DMS 273 treated with DMSO at 0.1 percent for 48 hours (cell line): Measurements from ENCODE around the gene MSI2.

Experiments
- DNase-seq: peaks from one replicate; lab custom pipeline; 2025; lab: John Stamatoyannopoulos, UW

MSI2 gene

DNA sequence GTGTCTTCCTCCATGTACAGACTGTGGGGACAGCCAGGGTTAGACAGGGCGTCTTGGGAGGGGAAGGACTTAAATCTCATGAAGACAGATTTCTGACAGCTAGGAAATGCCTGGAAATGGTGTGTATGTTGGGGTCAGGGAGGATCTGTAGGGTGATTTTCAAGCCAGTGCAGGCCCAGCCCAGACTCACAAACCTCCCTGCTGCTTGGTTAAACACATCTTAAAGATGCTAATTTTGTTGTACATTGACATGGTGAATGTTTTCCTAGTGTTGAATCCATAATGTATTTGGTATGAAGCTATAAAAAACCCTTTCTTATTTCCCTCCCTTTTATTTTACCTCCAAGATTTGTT is 250.4 kb downstream of the MSI2 start:
- no peak for DNase-seq

DNA sequence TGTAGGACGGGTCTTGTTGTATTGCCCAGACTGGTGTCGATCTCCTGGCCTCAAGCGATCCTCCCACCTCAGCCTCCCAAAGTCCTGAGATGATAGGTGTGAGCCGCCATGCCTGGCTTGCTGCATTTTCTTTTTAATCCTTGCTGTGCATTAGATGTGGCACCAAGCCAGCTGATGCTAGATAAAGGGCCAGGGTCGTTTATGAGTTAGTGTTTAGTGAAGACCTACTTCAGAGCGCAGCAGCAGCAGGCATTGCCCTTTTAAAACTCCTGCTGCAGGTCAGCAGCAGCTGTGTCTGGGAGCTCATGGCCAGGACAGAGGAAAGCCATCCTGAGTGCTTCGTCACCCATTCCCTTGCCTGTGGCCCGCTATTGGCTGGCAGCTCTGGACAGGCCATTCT is 251.5 kb downstream of the MSI2 start:
- no peak for DNase-seq

DNA sequence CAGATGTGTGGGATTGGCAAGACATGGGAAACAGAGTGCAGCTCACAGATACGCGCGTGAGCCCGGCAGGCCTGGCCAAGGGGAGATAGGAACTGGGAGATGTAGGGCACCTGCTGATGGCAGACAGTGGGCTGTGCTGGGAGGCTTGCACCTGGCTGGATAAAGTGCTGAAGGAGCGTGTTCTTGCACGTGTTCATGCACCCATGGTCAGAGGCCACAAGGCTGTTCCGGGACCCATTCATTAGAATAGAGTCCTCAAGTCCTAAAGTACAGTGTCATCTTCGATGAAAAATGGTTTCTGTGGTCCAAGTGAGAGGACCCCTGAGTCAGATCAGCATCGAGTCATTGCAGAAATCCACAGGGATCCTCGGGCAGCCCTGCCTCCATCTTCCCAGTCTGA is 252.3 kb downstream of the MSI2 start:
- DNase-seq, result no peak

DNA sequence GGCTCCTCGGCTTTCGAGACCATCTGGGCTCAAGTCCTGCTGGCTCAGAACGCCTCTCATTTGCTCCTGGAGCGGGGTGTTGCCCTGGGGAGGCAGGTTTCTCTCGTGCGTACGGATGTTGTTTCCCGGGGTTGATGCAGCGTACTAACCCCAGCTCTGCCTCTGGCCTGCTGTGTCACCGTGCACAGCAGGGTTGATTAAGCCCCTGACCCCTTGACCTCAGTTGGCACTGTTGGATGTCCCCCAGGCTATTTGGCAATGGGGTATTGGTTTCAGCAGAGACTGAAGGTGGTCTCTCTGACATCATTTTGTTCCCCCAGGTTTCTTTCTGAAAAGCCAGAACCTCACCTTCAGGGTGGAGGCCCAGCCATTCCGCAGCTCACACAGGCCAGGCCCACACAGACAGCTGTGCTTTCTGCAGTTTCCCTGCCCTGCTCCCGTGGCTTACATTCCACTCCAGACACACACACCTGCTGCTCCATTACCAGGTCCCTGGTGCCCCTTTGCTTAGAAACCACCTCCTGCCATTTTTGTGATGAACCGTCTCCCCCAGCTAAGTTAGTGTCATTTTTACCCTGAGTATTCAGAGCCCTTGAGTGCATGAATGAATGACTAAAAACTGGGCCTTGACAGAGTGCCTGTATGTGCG is 255.3 kb downstream of the MSI2 start:
- DNase-seq, result no peak

DNA sequence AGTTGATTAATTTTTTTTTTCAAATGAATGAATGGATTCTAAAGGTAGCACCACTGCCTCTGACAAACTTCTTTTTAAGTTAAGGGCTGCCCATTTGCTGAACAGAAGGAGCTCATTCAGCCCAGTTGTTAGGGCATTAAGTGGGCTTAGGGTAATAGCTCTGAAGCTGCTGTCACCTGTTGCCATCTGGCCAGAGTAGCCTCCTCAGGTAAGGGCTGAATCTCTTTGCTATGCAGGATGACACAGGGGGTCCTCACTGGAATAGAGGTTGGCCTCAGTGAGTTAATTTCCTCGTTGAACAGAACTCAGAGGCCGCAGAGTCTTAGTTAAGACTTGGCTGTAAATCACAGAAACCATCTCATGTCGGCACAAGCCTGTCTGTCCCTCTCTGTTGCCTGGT is 255.9 kb downstream of the MSI2 start:
- DNase-seq, result peak; percentile 52

DNA sequence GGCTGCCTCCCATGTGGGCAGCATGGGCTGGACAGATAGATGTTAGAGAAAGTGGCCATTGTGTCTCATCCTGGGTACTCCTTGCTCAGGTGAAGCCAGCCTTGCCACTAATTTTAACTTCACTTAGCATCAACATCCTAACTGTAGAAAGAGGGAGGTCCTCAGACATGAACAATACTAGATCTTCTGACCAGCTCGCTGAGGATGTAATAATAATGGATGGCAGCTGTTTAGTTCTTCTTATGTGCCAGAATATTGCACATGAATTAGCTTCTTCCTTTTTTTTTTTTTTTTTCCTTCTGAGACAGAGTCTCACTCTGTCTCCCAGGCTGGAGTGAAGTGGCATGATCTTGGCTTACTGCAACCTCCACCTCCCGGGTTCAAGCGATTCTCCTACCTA is 256.4 kb downstream of the MSI2 start:
- no peak for DNase-seq

DNA sequence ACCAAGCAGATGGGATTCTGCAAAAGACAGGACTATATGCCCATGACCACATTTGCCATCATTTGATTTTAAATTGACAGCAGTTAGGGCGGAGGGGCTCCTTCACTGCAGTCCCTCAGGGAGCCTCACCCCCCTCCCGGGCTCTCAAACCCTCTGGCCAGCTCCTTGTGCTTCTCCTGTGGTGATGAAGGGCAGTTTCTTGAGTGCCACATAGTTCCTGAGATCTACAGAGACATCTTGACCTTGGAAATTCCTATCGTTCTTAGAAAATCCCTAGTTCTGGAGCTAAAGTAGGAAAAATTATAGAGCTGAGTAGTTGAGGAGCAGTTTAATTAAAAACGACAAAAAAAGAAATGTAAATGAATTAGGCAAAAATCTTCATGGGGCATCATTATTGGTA is 257.2 kb downstream of the MSI2 start:
- no peak for DNase-seq

DNA sequence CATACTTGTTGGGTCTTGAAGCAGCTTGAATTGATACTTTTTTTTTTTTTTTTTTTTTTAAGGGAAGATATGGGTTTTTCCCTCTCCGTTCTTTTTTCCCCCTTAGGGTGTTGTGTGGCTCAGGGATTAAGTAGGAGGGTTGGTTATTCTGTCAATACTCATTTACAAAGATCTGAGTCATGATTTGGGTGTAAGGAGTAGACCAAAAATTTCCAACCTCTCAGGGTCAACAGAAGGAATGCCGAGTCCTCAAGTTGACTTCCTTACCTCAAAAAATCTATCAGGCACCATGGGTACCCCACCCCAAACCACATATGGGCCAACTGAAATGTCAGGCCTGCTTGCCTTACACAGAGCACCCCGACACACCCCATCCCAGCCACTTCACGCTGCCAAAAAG is 258.3 kb downstream of the MSI2 start:
- DNase-seq, result no peak

DNA sequence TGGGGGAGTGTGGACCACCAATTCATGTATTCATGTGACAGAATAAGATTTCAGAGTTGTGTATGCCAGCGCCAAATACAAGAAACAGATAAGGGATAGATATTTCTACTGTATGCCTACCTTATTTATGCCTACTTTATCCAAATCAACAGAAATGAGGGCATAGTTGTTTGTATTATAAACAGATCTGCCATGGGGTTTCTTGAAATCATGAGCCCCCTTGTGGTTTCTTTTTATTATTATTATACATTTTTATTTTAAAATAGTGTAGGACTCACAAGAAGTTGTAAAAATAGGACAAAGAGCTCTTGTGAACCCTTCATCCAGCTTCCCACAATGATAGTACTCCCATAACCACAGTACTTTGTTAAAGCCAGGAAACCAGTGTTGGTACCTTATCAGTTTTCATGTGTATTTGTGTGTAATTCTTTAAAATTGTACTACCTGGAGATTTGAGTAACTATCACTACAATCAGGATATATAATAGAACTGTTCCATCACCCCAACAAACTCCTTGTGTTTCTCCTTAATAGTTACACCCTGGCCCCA is 259.4 kb downstream of the MSI2 start:
- no peak for DNase-seq

DNA sequence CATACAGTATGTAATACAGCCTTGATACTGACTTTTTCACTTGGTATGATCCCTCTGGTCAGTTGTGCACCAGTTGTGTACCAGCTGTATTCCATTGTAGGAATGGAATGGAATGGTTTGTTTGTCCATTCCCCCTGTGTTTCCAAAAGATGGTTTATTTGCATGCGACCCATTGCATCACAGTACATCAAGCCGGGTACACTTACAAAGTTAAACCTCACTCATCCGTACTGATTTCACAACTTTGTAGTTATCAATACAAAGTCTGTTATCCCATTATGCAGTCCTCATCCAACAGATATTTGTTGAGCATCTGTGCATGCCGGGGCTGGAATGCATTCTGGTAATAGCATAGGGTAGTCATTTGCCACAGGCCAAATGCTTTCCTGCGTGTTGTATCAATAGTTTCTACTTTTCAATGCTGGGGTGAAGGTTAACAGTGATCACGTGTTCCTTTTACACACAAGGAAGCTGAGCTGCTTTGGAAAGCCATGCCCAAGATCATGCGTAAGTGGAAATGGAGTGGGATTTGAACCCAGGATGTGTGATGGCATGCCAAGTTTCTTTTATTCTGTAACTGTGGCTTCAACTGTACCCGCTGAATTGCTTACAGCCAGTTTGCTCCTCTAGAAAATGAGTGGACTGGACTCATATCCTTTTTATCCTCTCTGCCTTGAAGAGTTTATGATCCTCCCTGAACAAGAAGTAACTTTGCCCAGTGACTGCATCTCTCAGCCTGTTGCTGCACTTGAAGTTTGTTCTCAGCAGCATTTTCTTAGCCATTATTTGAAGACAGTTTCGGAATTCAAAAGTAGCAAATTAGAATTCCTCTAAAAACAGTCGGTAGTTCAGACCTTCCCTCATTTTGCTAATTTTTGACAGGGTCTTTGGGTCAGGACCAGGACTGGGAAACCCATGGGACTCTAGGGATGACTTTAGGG is 260.2 kb downstream of the MSI2 start:
- no peak for DNase-seq

DNA sequence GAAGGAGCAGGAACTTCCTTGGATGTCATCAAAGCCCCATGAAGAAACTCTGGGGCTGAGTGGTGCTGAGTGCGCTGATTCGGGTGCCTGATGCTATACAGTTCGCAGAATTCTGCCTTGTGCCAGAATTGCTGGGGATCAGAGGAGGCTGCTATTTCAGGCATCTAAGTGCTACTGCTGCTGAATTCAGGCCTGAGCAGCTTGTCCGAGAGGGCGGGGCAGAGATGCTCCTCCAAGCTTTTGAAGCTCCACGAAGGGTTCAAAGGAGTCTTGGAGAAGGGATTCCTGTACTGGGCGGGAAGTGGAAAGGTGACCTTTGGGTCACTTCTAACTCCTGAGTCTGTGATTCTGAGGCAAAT is 260.9 kb downstream of the MSI2 start:
- no peak for DNase-seq

DNA sequence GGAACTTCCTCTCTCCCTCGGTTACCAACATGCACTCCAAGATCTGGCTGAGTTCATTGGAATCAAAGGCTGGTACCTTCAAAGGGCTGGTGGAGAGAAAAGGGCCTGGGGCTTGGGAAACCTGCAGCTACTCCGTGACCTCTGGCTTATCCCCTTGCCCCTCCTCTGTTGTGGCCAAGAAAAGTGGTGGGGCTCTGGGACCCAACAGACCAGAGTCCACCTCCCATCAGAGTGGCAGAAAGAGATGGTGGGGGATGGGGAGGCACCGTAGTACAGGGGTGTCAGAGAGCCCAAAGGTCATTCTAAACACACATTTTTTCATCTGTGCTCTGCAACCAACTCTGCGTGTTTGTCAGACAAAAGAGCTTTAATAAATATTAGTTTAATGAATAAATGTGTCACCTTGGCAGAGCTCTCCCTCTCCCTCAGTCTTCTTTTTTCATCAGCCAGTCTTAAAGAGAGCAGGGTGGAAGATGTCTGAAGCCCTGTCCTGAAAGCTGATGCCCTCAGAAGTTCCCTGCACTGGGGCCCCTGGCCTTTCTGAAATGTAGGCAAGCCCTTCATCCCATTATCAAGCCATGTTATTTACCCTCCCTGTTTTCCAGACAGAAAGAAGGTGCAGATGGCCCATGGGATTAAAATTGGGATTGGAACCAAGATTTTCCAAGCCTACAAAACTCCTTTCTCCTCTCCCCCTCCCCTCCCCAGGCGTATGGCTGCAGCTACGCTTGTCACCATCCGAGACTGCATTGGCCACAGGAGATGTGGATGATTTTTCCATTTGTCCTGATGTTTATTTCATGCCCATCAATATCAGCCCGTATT is 261.5 kb downstream of the MSI2 start:
- peak; percentile 48 for DNase-seq

DNA sequence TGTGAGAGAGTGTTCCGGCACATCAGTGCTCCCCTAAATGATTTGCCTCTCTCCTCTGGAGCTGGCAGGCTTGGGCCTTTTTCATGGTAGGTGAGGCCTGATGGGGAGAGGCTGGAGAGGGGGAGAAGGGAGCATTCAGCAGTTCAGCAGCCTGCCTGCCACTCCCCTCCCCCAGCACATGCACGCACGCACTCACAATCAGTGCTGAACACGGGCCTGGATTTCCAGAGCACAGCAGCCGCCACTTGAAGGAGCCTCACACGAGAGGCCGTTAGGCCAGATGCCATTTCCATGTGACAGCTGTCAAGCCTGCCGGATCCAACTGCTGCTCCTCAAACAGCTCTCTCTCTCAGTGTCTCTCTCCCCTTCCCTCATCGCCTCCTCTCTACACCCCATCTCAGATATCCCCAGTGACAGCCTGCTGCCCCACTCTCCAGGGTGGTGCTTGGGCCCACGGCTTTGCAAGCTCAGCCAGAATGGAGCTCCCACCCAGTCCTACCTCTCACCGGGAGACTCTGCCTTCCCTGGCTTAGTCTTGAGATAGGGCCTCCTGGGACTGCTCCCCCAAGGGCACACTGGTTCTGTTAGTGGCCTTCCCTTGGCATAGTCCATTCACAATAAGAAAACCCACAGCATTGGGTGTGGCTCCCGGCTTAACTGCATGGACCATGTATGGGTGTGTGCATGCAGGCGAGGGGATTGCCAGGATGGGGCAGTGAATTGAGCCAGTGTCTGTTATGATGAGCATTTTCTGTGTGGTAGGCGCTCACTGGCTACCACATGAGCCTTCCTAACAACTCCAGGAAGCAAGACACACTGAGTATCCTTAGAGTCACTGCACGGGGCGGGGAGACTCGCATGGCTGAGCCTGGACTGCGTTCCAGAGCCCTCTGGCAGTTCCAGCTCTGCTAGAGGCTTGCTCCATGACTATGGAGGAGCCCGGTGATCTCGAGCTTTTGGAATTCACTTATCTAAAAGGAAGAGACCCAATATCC is 262.6 kb downstream of the MSI2 start:
- peak; percentile 98 for DNase-seq

DNA sequence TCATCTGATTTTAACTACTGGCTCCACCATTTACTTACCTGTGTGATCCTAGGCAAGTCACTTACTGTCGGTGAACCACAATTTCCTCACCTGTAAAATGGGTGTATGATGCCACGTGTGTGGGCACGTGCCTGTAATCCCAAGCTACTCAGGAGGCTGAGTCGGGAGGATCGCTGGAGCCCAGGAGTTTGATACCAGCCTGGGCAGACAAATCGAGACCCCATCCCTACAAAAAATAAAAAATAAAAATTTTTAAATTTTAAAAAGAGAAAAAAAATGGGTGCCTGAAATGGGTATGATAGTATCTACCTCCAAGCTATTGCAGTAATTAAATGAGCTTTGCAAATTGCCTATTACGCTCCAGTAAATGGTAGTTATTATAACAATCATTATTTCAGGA is 263.5 kb downstream of the MSI2 start:
- no peak for DNase-seq

DNA sequence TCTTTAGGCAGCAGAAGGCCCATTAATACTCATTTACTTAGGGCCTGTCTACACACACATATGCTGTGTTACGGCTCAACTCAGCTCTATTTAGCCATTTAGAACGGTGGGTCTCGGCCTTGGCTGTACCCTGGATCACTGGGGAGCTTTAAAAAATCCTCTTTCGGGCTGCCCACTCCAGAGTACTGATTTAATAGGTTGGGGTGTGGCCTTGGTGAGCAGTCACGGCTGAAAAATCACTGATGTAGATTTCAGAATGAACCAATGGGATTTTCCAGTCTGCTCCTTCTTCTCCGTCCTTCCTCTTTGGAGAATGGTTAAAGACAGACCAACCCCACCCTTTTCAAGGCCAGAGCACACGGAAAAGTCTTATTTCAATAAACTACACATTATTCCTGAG is 265.3 kb downstream of the MSI2 start:
- peak; percentile 47 for DNase-seq

DNA sequence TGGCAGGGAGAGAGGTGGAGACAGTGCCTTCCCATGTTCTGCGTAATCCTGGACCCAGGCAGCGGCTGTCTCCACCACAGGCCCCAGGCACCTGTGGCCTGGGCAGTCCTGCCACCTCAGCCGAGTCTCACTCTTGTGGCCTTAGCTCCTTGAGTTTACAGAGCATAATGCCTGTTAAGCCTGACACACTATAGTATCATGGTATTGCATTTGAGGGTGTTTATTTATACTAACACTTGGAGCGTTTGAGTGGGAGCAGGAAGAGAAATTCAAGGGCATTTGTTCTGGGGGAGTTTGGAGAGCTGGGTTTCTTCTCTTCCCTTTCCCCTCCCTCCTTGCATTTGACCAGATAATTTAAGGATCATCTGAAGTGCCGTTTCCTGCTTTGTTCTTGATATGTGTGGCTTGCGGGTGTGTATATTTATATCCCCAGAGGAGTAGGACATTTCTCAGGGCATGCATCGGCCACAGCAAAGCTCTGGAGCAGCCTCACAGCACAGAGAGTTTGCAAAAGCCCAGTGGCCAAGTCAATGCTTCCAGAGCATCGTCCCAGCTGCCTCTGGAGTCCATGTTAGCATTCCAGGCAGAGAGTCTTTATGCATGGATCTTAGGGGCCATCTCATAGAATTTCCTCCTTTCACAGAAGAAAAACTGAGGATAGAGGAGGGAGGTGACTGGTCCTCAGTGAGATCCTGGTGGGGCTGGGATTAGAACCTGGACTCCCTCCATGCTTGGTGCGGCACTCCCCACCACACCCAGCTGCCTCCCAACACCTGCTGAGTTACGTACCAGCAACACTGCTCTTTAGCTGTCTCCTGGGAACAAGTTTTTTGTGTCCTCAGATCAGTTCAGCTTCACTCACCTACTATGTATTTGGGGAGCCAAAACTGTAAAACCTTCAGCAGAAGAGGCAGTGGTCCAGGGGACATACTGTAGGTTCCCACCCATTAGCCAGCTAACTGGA is 266.0 kb downstream of the MSI2 start:
- DNase-seq, result no peak

DNA sequence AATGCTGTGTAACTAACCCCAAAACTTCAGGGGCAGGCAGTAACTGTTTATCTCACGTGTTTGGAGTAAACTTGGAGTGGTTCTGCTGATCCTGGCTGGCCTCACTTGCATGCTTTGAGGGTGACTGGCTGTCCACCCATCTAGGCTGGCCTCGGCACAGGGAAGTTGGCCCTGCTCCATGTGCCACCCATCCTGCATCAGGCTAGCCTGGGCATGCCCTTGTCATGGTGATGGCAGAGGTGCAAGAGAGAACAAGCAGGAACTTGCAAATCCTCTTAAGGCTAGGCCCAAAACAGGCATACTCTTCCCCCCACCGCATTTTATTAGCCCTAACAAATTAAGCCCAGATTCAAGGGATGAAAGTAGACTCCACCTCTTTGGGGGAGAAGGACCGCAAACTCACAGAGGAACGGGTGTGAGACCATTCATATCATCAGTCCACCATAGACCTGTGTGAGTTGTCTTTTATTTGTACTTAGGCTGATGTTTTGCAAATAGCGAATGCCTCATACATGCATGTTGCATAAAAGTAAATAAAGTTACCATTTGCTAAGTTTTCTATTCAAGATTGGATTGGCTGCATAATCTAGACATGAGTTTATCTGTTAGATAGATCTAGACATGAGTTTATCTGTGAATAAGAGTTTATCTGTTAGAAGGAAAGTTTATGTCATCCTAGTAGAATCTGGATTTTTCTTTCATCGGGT is 267.8 kb downstream of the MSI2 start:
- peak; percentile 39 for DNase-seq

DNA sequence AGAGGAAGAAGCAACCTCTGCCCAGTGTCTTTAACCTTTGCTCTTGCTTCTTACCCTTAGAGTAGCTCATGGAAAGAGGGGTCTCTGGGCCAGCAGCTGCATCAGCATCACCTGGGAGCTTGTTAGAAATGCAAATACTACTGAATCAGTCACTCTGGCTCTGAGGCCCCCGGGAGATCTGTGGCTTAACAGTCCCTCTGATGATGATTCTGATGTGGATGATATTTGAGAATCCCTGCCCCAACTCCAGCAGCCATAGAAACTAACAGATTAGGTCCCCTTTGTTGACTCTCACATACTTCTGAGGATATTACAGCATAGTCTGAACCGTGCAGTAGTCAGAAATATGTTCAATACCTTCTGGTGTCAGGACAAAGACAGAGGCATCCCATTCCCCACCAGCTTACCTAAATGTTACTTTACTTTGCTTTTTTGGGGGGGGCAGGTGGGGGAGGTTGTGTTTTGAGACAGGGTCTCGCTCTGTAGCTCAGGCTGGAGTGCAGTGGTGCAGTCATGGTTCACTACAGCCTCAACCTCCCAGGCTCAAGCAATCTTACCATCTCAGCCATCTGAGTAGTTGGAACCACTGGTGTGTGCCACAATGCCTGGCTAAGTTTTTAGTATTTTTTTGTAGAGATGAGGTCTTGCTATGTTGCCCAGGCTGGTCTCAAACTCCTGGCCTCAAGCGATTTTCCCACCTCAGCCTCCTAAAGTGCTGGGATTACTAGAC is 268.7 kb downstream of the MSI2 start:
- no peak for DNase-seq
